ENCODE results near the gene LMAN1.

LMAN1 gene

GRCh38 chr18:59282341-59282740 lies 76.7 kb downstream of the LMAN1 start:
- no peak for TF ChIP-seq REST (IDR thresholded peaks at IDR 0.05; ENCODE audit: insufficient read depth in 1 of 2, low read depth in 2 of 2, low read length in 2 of 2)
- TF ChIP-seq SIN3A (IDR thresholded peaks at IDR 0.05; ENCODE audit: borderline replicate concordance, insufficient read depth, low read length) = no peak
- no peak for TF ChIP-seq FOXP2 (optimal IDR thresholded peaks at IDR 0.05; ENCODE audit: borderline replicate concordance, extremely low read depth, extremely low read length, insufficient read depth)
- TF ChIP-seq POLR2AphosphoS5 (IDR thresholded peaks at IDR 0.05; ENCODE audit: low read depth, low read length) = no peak
- TF ChIP-seq TAF1 (IDR thresholded peaks at IDR 0.05; ENCODE audit: borderline replicate concordance, insufficient read depth, low read length) = no peak

DNA sequence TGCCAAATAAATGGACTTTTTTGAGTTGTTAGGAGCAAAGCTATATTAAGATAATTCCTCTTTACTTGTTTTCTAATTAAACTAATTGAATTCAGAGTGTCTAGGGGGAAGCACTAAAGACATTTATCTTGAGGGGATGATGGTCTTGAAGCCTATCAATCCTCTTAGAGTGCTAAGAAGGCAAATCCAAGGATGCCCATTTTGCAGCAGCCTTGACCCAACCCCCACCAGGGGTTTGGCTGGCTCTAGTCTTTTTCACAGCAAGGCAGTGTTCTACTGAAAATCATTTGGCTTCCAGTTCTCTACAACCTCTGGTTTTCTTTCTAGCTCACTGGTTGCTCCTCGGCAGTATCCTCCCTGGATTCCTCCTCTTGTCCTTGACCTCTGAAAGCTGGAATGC lies 79.3 kb downstream of the LMAN1 start:
- TF ChIP-seq TAF1 (IDR thresholded peaks at IDR 0.05; ENCODE audit: borderline replicate concordance, insufficient read depth, low read length) = no peak
- TF ChIP-seq REST (IDR thresholded peaks at IDR 0.05; ENCODE audit: insufficient read depth in 1 of 2, low read depth in 2 of 2, low read length in 2 of 2) = no peak
- TF ChIP-seq FOXP2 (optimal IDR thresholded peaks at IDR 0.05; ENCODE audit: borderline replicate concordance, extremely low read depth, extremely low read length, insufficient read depth) = no peak
- TF ChIP-seq POLR2AphosphoS5 (IDR thresholded peaks at IDR 0.05; ENCODE audit: low read depth, low read length) = no peak
- no peak for TF ChIP-seq SIN3A (IDR thresholded peaks at IDR 0.05; ENCODE audit: borderline replicate concordance, insufficient read depth, low read length)

DNA sequence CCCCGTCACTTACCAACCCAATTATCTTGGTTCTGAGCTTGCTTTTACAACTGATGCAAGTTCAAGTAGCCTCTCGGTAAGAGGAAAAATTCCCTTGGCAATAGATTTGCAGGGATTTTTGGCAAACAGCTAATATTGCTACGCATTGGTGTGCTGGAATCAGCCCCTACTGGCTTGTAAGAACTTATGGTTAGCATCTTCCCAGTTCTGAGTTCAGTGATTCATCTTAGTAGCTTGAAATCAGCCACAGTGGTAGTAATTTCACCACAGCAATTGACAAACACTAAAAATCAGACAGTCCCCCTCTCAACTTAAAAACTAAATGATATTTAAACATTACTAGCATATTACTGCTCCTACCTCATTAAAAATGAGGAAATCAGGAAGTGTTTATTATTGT lies 79.9 kb downstream of the LMAN1 start:
- no peak for TF ChIP-seq SIN3A (IDR thresholded peaks at IDR 0.05; ENCODE audit: borderline replicate concordance, insufficient read depth, low read length)
- TF ChIP-seq REST (IDR thresholded peaks at IDR 0.05; ENCODE audit: insufficient read depth in 1 of 2, low read depth in 2 of 2, low read length in 2 of 2) = no peak
- TF ChIP-seq TAF1 (IDR thresholded peaks at IDR 0.05; ENCODE audit: borderline replicate concordance, insufficient read depth, low read length) = no peak

DNA sequence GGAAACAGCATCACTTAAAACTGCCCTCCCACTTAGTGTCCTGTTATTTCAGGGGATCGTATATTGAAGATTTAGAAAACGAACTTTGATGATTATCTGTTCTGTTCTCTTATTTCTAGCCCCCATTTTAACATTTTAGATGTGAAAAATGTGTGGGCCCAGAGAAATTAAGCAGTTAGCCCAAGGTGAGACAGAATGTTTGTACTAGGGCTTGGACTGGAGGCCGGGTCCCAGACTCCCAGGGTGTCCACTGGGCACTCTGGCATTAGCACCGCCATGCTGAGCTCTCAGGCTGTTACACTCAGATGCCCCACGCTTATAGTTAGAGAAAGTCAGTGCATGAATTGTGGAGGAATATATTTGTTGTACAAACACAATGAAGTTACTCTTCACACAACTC lies 80.3 kb downstream of the LMAN1 start:
- TF ChIP-seq REST (IDR thresholded peaks at IDR 0.05; ENCODE audit: insufficient read depth in 1 of 2, low read depth in 2 of 2, low read length in 2 of 2) (no peak), SIN3A (IDR thresholded peaks at IDR 0.05; ENCODE audit: borderline replicate concordance, insufficient read depth, low read length) (no peak), POLR2AphosphoS5 (IDR thresholded peaks at IDR 0.05; ENCODE audit: low read depth, low read length) (no peak), TAF1 (IDR thresholded peaks at IDR 0.05; ENCODE audit: borderline replicate concordance, insufficient read depth, low read length) (no peak), FOXP2 (optimal IDR thresholded peaks at IDR 0.05; ENCODE audit: borderline replicate concordance, extremely low read depth, extremely low read length, insufficient read depth) (no peak)

All from PFSK-1 (cell line).